Aorta (tissue), 5 donors: Measurements from ENCODE around the gene C9. TPM values are rescaled to one million over a fixed set of nuclear protein-coding genes. Genes with fewer than 3 reads are reported as not detected.
"Not testable (repeated sequence)": the region's sequence is repeated elsewhere in the genome, so short reads cannot be mapped to it uniquely, and the experiment has no call there.

Experiments used
- ATAC-seq: fragments of 200-7000 bp; cut with Tn5 transposase; one replicate; pipeline ENCODE4 v1.9.1; 2022; ENCODE audit warnings: moderate library complexity; ENCODE audit not compliant: low FRiP score
- DNase-seq, 2 donors: peaks; one replicate each; pipeline ENCODE4 v3.0.0-alpha.2; 2020
- H3K27ac ChIP-seq, 2 donors: one replicate each; pipeline ENCODE4 v1.5.1; 2013; ENCODE audit warnings: low read length in 2 of 2, mild to moderate bottlenecking in 2 of 2, moderate library complexity in 2 of 2, control low read depth in 1 of 2, inconsistent platforms in 1 of 2, low read depth in 1 of 2
- H3K27me3 ChIP-seq, 2 donors: one replicate each; pipeline ENCODE4 v1.6.1; 2013; ENCODE audit warnings: control low read depth in 1 of 2, low read length in 1 of 2, mild to moderate bottlenecking in 1 of 2, moderate library complexity in 1 of 2; ENCODE audit not compliant: insufficient read depth in 2 of 2, control insufficient read depth in 1 of 2
- H3K36me3 ChIP-seq, 2 donors: one replicate each; pipeline ENCODE4 v1.6.1; 2013; ENCODE audit warnings: control low read depth in 1 of 2, low read length in 1 of 2, mild to moderate bottlenecking in 1 of 2; ENCODE audit not compliant: insufficient read depth in 2 of 2, control insufficient read depth in 1 of 2
- H3K4me1 ChIP-seq, 2 donors: one replicate each; pipeline ENCODE4 v1.6.1; 2013; ENCODE audit warnings: low read length in 2 of 2, control low read depth in 1 of 2, mild to moderate bottlenecking in 1 of 2, moderate library complexity in 1 of 2; ENCODE audit not compliant: insufficient read depth in 2 of 2, control insufficient read depth in 1 of 2
- H3K4me3 ChIP-seq, 2 donors: one replicate each; pipeline ENCODE4 v1.5.1; 2013; ENCODE audit warnings: low read length in 2 of 2, control low read depth in 1 of 2, mild to moderate bottlenecking in 1 of 2
- H3K9me3 ChIP-seq: one replicate; pipeline ENCODE4 v1.6.1; 2013; ENCODE audit warnings: mild to moderate bottlenecking, low read length; ENCODE audit not compliant: control insufficient read depth
- WGBS, 2 donors: extraction: QIAGEN DNeasy Blood & Tissue Kit; methylation state at CpG; one replicate each; pipeline ENCODE4 v1.1.7; 2013; 5-methylcytosine and 5-hydroxymethylcytosine counted together
- intact Hi-C, 2 donors: fragments of 100-400 bp; cut with DNase I; formaldehyde crosslinking; loops; one replicate each; pipeline versions ENCODE4 v1.14.2 to v1.15.0; 2022
- polyA plus RNA-seq, 2 donors: library from polyadenylated mRNA; stranded (reverse); fragments of 200-250 nt; gene quantifications; one replicate each; pipeline ENCODE4 v1.2.3, GENCODE V29; 2013
- total RNA-seq, 2 donors: library from RNA; stranded (reverse); fragmentation: NEBNext Ultra II Directional; extraction: Animal tissue kit (Norgen Biotek cat#: 25700); gene quantifications; one replicate each; pipeline ENCODE4 v1.2.1, GENCODE V29; 2021
- donor health status: healthy with polysubstance abuse.
- donor health status: Bipolar disorder and iron deficiency.
- donor health status: DM: no; HTN: no; CAD: no.
- donor health status: DM: no; HTN: no; CAD: no.
- donor health status: DM: yes; HTN: yes; CAD: no.

Gene C9
- total and polyA plus RNA-seq, 4 donors, result 0.13 to 0.30 (median 0.25) TPM; not detected in 1

- Histone ChIP-seq H3K9me3 (no peaks in the 10 kb centered on the region), H3K4me3 (no peak overlapping the region), H3K27ac (no peak overlapping the region), H3K27me3 (no peaks in the 10 kb centered on the region), H3K4me1 (no peaks in the 10 kb centered on the region), H3K36me3 (no peaks in the 10 kb centered on the region)
- ATAC-seq (no peak), DNase-seq (no peak)
- intact Hi-C loops, result no loop called here
These were observed 109.6 kb downstream of the C9 start for GRCh38 chr5:39254671-39255070.

- H3K27ac ChIP-seq, result no peak overlapping the region
- no peak overlapping the region for H3K4me3 ChIP-seq
- no peaks in the 10 kb centered on the region for H3K4me1 ChIP-seq
- no peak for DNase-seq
- H3K36me3 ChIP-seq, result no peaks in the 10 kb centered on the region
- intact Hi-C loops, result no loop called here
- no peaks in the 10 kb centered on the region for H3K9me3 ChIP-seq
- ATAC-seq, result no peak
- H3K27me3 ChIP-seq, result peaks cover 0 to 2% of the 10 kb centered on the region in 2 donors
These were observed 111.1 kb downstream of the C9 start for GRCh38 chr5:39253196-39253595.

- Histone ChIP-seq H3K4me3 (no peak overlapping the region), H3K27ac (no peak overlapping the region), H3K27me3 (peaks cover 0 to 2% of the 10 kb centered on the region in 2 donors), H3K9me3 (no peaks in the 10 kb centered on the region), H3K4me1 (no peaks in the 10 kb centered on the region), H3K36me3 (no peaks in the 10 kb centered on the region)
- ATAC-seq (no peak), DNase-seq (no peak)
- 75 to 79% methylated on average over 1 of the region's 1 CpG for WGBS, 2 donors
- intact Hi-C loops, result no loop called here
These were observed 114.6 kb downstream of the C9 start for GRCh38 chr5:39249564-39250274.

- no peak overlapping the region for H3K4me3 ChIP-seq
- no peaks in the 10 kb centered on the region for H3K36me3 ChIP-seq
- no peak overlapping the region for H3K27ac ChIP-seq
- WGBS, 2 donors, result 40 to 61% methylated on average over 1 of the region's 1 CpG
- H3K9me3 ChIP-seq, result no peaks in the 10 kb centered on the region
- intact Hi-C loops, result no loop called here
- no peaks in the 10 kb centered on the region for H3K4me1 ChIP-seq
- ATAC-seq (no peak), DNase-seq (no peak)
- H3K27me3 ChIP-seq, result peaks cover 0 to 2% of the 10 kb centered on the region in 2 donors
These were observed 115.2 kb downstream of the C9 start for GRCh38 chr5:39249069-39249468.

- intact Hi-C loops, result no loop called here
- no peak overlapping the region for H3K4me3 ChIP-seq
- 85 to 98% methylated on average over 1 of the region's 1 CpG for WGBS, 2 donors
- no peak overlapping the region for H3K27ac ChIP-seq
- no peaks in the 10 kb centered on the region for H3K27me3 ChIP-seq
- H3K9me3 ChIP-seq, result peaks cover 5% of the 10 kb centered on the region
- no peaks in the 10 kb centered on the region for H3K4me1 ChIP-seq
- ATAC-seq (no peak), DNase-seq (no peak)
- H3K36me3 ChIP-seq, result no peaks in the 10 kb centered on the region
These were observed 123.5 kb downstream of the C9 start for GRCh38 chr5:39240750-39241149.

GRCh38 chr5:39238366-39239105 is 125.8 kb downstream of the C9 start:
- ATAC-seq (no peak), DNase-seq (no peak)
- WGBS, 2 donors, result 46 to 50% methylated on average over 3 of the region's 3 CpGs
- Histone ChIP-seq H3K27ac (no peak overlapping the region), H3K36me3 (no peaks in the 10 kb centered on the region), H3K9me3 (peaks cover 5% of the 10 kb centered on the region), H3K4me3 (no peak overlapping the region), H3K27me3 (no peaks in the 10 kb centered on the region), H3K4me1 (no peaks in the 10 kb centered on the region)
- intact Hi-C loops, result no loop called here

GRCh38 chr5:39236718-39237117 is 127.6 kb downstream of the C9 start:
- ATAC-seq, result no peak

GRCh38 chr5:39235648-39236047 is 128.6 kb downstream of the C9 start:
- 36 to 46% methylated on average over 3 of the region's 3 CpGs for WGBS, 2 donors
- Histone ChIP-seq H3K27ac (no peak overlapping the region), H3K4me1 (no peaks in the 10 kb centered on the region), H3K9me3 (peaks cover 1% of the 10 kb centered on the region), H3K4me3 (no peak overlapping the region), H3K36me3 (no peaks in the 10 kb centered on the region), H3K27me3 (no peaks in the 10 kb centered on the region)
- ATAC-seq (no peak), DNase-seq (no peak)
- intact Hi-C loops, result no loop called here

More at GRCh38 chr5:39236718-39237117, 127.6 kb downstream of the C9 start:
- WGBS, 2 donors, result 63 to 64% methylated on average over 1 of the region's 1 CpG
- Histone ChIP-seq H3K36me3 (no peaks in the 10 kb centered on the region), H3K27me3 (no peaks in the 10 kb centered on the region), H3K9me3 (peaks cover 5% of the 10 kb centered on the region), H3K4me3 (no peak overlapping the region), H3K4me1 (no peaks in the 10 kb centered on the region), H3K27ac (no peak overlapping the region)
- no peak for DNase-seq
- intact Hi-C loops, result no loop called here

GRCh38 chr5:39234494-39234893 is 129.8 kb downstream of the C9 start:
- H3K4me3 ChIP-seq, H3K27ac ChIP-seq, H3K36me3 ChIP-seq, DNase-seq, intact Hi-C loops, H3K4me1 ChIP-seq, H3K27me3 ChIP-seq, H3K9me3 ChIP-seq, ATAC-seq: not testable (repeated sequence)
- WGBS, 2 donors, result 62 to 75% methylated on average over 1 of the region's 1 CpG
